ENCODE data around the gene NSMCE1. TPM values are rescaled to one million over a fixed set of nuclear protein-coding genes. Genes with fewer than 3 reads are reported as not detected.

Gene NSMCE1
- total RNA-seq, 1 donor from 2014 or later: 25.8 TPM

- Mint-ChIP-seq H3K4me1 (peaks cover 29% of the 10 kb centered on the region), H3K27me3 (ENCODE audit: low read depth) (no peaks in the 10 kb centered on the region), H3K9me3 (no peaks in the 10 kb centered on the region), H3K4me3 (no peak overlapping the region), H3K36me3 (no peaks in the 10 kb centered on the region), H3K27ac (peak overlapping the region; percentile 50)
- no peak for TF ChIP-seq CTCF (IDR thresholded peaks at IDR 0.05; ENCODE audit: unreplicated experiment)
- DNase-seq (ENCODE audit: low spot score in 2 of 2, unreplicated experiment in 2 of 2): no peak
Observed at GRCh38 chr16:27232061-27232900, 36.3 kb downstream of the NSMCE1 start.

- no peak for DNase-seq (ENCODE audit: low spot score in 2 of 2, unreplicated experiment in 2 of 2)
- Mint-ChIP-seq H3K4me3 (no peak overlapping the region), H3K36me3 (no peaks in the 10 kb centered on the region), H3K27ac (no peak overlapping the region), H3K27me3 (ENCODE audit: low read depth) (no peaks in the 10 kb centered on the region), H3K4me1 (peaks cover 23% of the 10 kb centered on the region), H3K9me3 (no peaks in the 10 kb centered on the region)
- no peak for TF ChIP-seq CTCF (IDR thresholded peaks at IDR 0.05; ENCODE audit: unreplicated experiment)
Observed at GRCh38 chr16:27231692-27232060, 36.9 kb downstream of the NSMCE1 start.

GRCh38 chr16:27230562-27231001, 38.0 kb downstream of the NSMCE1 start:
- no peak for DNase-seq (ENCODE audit: low spot score in 2 of 2, unreplicated experiment in 2 of 2)
- TF ChIP-seq CTCF (IDR thresholded peaks at IDR 0.05; ENCODE audit: unreplicated experiment): no peak
- H3K4me3 Mint-ChIP-seq: no peak overlapping the region
- peaks cover 25% of the 10 kb centered on the region for H3K4me1 Mint-ChIP-seq
- H3K27me3 Mint-ChIP-seq (ENCODE audit: low read depth): no peaks in the 10 kb centered on the region
- no peak overlapping the region for H3K27ac Mint-ChIP-seq
- no peaks in the 10 kb centered on the region for H3K36me3 Mint-ChIP-seq
- no peaks in the 10 kb centered on the region for H3K9me3 Mint-ChIP-seq

- Mint-ChIP-seq H3K9me3 (no peaks in the 10 kb centered on the region), H3K4me3 (no peak overlapping the region), H3K4me1 (peaks cover 20% of the 10 kb centered on the region), H3K36me3 (no peaks in the 10 kb centered on the region), H3K27ac (no peak overlapping the region), H3K27me3 (ENCODE audit: low read depth) (no peaks in the 10 kb centered on the region)
- no peak for TF ChIP-seq CTCF (IDR thresholded peaks at IDR 0.05; ENCODE audit: unreplicated experiment)
- DNase-seq (ENCODE audit: low spot score in 2 of 2, unreplicated experiment in 2 of 2): no peak
Observed at GRCh38 chr16:27229891-27230470, 38.6 kb downstream of the NSMCE1 start.

- Mint-ChIP-seq H3K4me1 (peaks cover 18% of the 10 kb centered on the region), H3K27me3 (ENCODE audit: low read depth) (no peaks in the 10 kb centered on the region), H3K4me3 (no peak overlapping the region), H3K27ac (peak overlapping the region; percentile 75), H3K36me3 (no peaks in the 10 kb centered on the region), H3K9me3 (no peaks in the 10 kb centered on the region)
- no peak for DNase-seq (ENCODE audit: low spot score in 2 of 2, unreplicated experiment in 2 of 2)
- no peak for TF ChIP-seq CTCF (IDR thresholded peaks at IDR 0.05; ENCODE audit: unreplicated experiment)
Observed at GRCh38 chr16:27228621-27229501, 39.7 kb downstream of the NSMCE1 start.

Data from mesothelial cell of epicardium (in vitro differentiated cells).